HG03558 (cell line): ENCODE data around the gene EPOP.

Source experiments
- ATAC-seq: cut with Tn5 transposase; IDR thresholded peaks from one replicate; pipeline ENCODE4 v1.9.1; 2021; ENCODE audit warnings: moderate number of reproducible peaks; ENCODE audit not compliant: unreplicated experiment; ENCODE audit errors: extremely low read depth

EPOP gene

GRCh38 chr17:38706505-38707216 is 31.9 kb upstream of the EPOP start:
- no peak for ATAC-seq

GRCh38 chr17:38705803-38706504 is 31.2 kb upstream of the EPOP start:
- ATAC-seq: no peak

- ATAC-seq: no peak
Measured at GRCh38 chr17:38705523-38705802, 30.7 kb upstream of the EPOP start.

GRCh38 chr17:38704606-38705522 is 30.1 kb upstream of the EPOP start, which contains the start of gene MLLT6:
Gene MLLT6 (plus strand): TSS chr17:38705273. CDS start chr17:38705633, 360 bp downstream.
- ATAC-seq: no peak

- no peak for ATAC-seq
Measured at GRCh38 chr17:38703742-38704605, 29.2 kb upstream of the EPOP start.

- no peak for ATAC-seq
Measured at GRCh38 chr17:38702916-38703741, 28.4 kb upstream of the EPOP start.

- ATAC-seq: no peak
Measured at GRCh38 chr17:38702166-38702915, 27.6 kb upstream of the EPOP start.

- no peak for ATAC-seq
Measured at GRCh38 chr17:38701504-38702165, 26.9 kb upstream of the EPOP start.

- ATAC-seq: no peak
Measured at GRCh38 chr17:38698760-38699159, 24.0 kb upstream of the EPOP start.

- no peak for ATAC-seq
Measured at GRCh38 chr17:38697061-38697820, 22.5 kb upstream of the EPOP start.

GRCh38 chr17:38693700-38694329 is 19.1 kb upstream of the EPOP start:
- no peak for ATAC-seq

GRCh38 chr17:38691154-38691553 is 16.4 kb upstream of the EPOP start:
- ATAC-seq: no peak

GRCh38 chr17:38690386-38690785 is 15.6 kb upstream of the EPOP start:
- ATAC-seq: no peak

GRCh38 chr17:38687286-38687685 is 12.5 kb upstream of the EPOP start:
- ATAC-seq: no peak

GRCh38 chr17:38685491-38685890 is 10.7 kb upstream of the EPOP start:
- no peak for ATAC-seq

GRCh38 chr17:38681096-38681495 is 6.3 kb upstream of the EPOP start:
- ATAC-seq: no peak

GRCh38 chr17:38677819-38678218 is 3.1 kb upstream of the EPOP start:
- ATAC-seq: no peak
